Measurements from ENCODE around the gene ENTPD2.

ENTPD2 gene

GRCh38 chr9:137078701-137079400 is 25.0 kb upstream of the ENTPD2 start:
- no peak for DNase-seq

GRCh38 chr9:137077758-137078693 is 24.2 kb upstream of the ENTPD2 start:
- DNase-seq = no peak

GRCh38 chr9:137077010-137077747 is 23.3 kb upstream of the ENTPD2 start, which contains the start of gene UAP1L1:
UAP1L1 (plus strand) TSS chr9:137077517; CDS start chr9:137077533, 16 bp downstream.
- no peak for DNase-seq

- no peak for DNase-seq
These were observed 22.8 kb upstream of the ENTPD2 start for GRCh38 chr9:137076636-137077009.

GRCh38 chr9:137075275-137075775 is 21.5 kb upstream of the ENTPD2 start:
- no peak for DNase-seq

GRCh38 chr9:137074657-137075274 is 20.9 kb upstream of the ENTPD2 start:
- DNase-seq = no peak

GRCh38 chr9:137073992-137074399 is 20.1 kb upstream of the ENTPD2 start:
- DNase-seq = no peak

GRCh38 chr9:137071282-137071681 is 17.4 kb upstream of the ENTPD2 start:
- no peak for DNase-seq

GRCh38 chr9:137070906-137071275 is 17.0 kb upstream of the ENTPD2 start:
- DNase-seq = no peak

- peak; percentile 49 to 66 for DNase-seq
These were observed 16.5 kb upstream of the ENTPD2 start, which contains the start of gene SAPCD2 for GRCh38 chr9:137070201-137070905. SAPCD2 (minus strand) TSS chr9:137070557; CDS start chr9:137070460, 97 bp downstream.

GRCh38 chr9:137069508-137070091 is 15.7 kb upstream of the ENTPD2 start:
- DNase-seq = no peak

- no peak for DNase-seq
These were observed 15.0 kb upstream of the ENTPD2 start for GRCh38 chr9:137068539-137069507.

- peak; percentile 20 to 58 for DNase-seq
These were observed 14.1 kb upstream of the ENTPD2 start for GRCh38 chr9:137067860-137068538.

GRCh38 chr9:137066096-137066861 is 12.4 kb upstream of the ENTPD2 start:
- no peak for DNase-seq

- no peak for DNase-seq
These were observed 11.6 kb upstream of the ENTPD2 start for GRCh38 chr9:137065336-137065967.

GRCh38 chr9:137064880-137065164 is 11.0 kb upstream of the ENTPD2 start:
- no peak for DNase-seq

- DNase-seq = peak; percentile 19 to 43
These were observed 10.4 kb upstream of the ENTPD2 start for GRCh38 chr9:137064027-137064879.

All from bone marrow (tissue), 2 donors.